Measurements from ENCODE around the gene CDH4. TPM values are rescaled to one million over a fixed set of nuclear protein-coding genes. Genes with fewer than 3 reads are reported as not detected.

CDH4 gene
- total and polyA plus RNA-seq, 2 donors (not counting 1 experiment from before 2014, with no cell fraction given) = not detected

DNA sequence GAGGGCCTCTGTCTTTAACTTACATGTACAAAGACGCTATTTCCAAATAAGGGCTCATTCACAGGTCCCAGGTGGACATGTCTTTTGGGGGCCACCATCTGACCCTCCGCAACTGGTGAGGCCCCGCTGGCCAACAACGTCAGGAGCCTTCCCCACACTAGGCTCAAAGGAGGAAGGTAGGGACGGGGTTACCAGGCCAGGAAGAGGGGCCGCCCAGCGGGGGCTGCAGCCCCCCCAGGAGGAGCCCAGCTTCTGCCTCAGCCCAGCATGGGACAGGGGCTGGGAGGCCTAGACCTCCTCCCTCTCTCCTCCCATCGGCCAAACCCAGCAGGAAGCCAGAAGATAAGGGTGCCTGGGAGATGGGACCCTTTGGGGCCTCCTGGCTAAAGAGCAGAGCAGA lies 670.9 kb downstream of the CDH4 start:
- no peak overlapping the region for H3K4me3 ChIP-seq (ENCODE audit: control extremely low read depth in 1 of 5, extremely low read depth in 1 of 5, insufficient read depth in 1 of 5, low read depth in 2 of 5, low read length in 4 of 5)
- H4K20me1 ChIP-seq (ENCODE audit: control insufficient read depth, insufficient read depth, low read length, poor library complexity, severe bottlenecking) = no peaks in the 10 kb centered on the region
- H3K4me2 ChIP-seq (replicated peaks; ENCODE audit: low read depth, low read length, poor library complexity, severe bottlenecking) = no peak overlapping the region
- 91% methylated on average over 6 of the region's 8 CpGs for WGBS (ENCODE audit: insufficient coverage)
- no peak for DNase-seq
- Mint-ChIP-seq H3K4me1 (no peaks in the 10 kb centered on the region), H3K27me3 (no peaks in the 10 kb centered on the region), H3K4me3 (no peak overlapping the region), H3K9me3 (ENCODE audit: insufficient read depth) (no peaks in the 10 kb centered on the region), H3K27ac (no peak overlapping the region)
- no peak for ATAC-seq (ENCODE audit: low read depth)
- H2AFZ ChIP-seq (ENCODE audit: insufficient read depth, low read depth, low read length, poor library complexity, severe bottlenecking) = no peak overlapping the region
- H3K27ac ChIP-seq (ENCODE audit: low read length in 2 of 2) = no peak overlapping the region
- CTCF ChIA-PET = no interaction called here
- H3K36me3 ChIP-seq (replicated peaks in 1 of 2; ENCODE audit: control extremely low read depth in 1 of 2, control insufficient read depth in 1 of 2, extremely low read depth in 1 of 2, insufficient read depth in 2 of 2, low read length in 1 of 2) = no peaks in the 10 kb centered on the region
- POLR2A ChIA-PET = no interaction called here
- intact Hi-C loops (cut with micrococcal nuclease) = no loop called here
- H3K79me2 ChIP-seq (ENCODE audit: control insufficient read depth, insufficient read depth, low read length) = no peaks in the 10 kb centered on the region
- peaks cover 0 to 3% (median 0%) of the 10 kb centered on the region in 4 experiments for H3K27me3 ChIP-seq (replicated peaks in 1 of 4; ENCODE audit: control extremely low read depth in 1 of 4, control insufficient read depth in 3 of 4, insufficient read depth in 4 of 4, low read length in 3 of 4)
- H3K9me3 ChIP-seq (ENCODE audit: control extremely low read depth in 1 of 3, control insufficient read depth in 2 of 3, insufficient read depth in 1 of 3, low read length in 2 of 3) = peaks cover 0 to 41% (median 0%) of the 10 kb centered on the region in 3 donors
- no peaks in the 10 kb centered on the region for H3K4me1 ChIP-seq (ENCODE audit: control insufficient read depth in 2 of 2, insufficient read depth in 2 of 2, low read length in 2 of 2)
- no peak for TF ChIP-seq EZH2 (IDR thresholded peaks at IDR 0.05; ENCODE audit: borderline replicate concordance, insufficient read depth, low read depth, low read length, poor library complexity, severe bottlenecking)
- TF ChIP-seq, protein P1, sequence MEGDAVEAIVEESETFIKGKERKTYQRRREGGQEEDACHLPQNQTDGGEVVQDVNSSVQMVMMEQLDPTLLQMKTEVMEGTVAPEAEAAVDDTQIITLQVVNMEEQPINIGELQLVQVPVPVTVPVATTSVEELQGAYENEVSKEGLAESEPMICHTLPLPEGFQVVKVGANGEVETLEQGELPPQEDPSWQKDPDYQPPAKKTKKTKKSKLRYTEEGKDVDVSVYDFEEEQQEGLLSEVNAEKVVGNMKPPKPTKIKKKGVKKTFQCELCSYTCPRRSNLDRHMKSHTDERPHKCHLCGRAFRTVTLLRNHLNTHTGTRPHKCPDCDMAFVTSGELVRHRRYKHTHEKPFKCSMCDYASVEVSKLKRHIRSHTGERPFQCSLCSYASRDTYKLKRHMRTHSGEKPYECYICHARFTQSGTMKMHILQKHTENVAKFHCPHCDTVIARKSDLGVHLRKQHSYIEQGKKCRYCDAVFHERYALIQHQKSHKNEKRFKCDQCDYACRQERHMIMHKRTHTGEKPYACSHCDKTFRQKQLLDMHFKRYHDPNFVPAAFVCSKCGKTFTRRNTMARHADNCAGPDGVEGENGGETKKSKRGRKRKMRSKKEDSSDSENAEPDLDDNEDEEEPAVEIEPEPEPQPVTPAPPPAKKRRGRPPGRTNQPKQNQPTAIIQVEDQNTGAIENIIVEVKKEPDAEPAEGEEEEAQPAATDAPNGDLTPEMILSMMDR (IDR thresholded peaks at IDR 0.05) = no peak
- no peak overlapping the region for H3K9ac ChIP-seq (ENCODE audit: low read length)

DNA sequence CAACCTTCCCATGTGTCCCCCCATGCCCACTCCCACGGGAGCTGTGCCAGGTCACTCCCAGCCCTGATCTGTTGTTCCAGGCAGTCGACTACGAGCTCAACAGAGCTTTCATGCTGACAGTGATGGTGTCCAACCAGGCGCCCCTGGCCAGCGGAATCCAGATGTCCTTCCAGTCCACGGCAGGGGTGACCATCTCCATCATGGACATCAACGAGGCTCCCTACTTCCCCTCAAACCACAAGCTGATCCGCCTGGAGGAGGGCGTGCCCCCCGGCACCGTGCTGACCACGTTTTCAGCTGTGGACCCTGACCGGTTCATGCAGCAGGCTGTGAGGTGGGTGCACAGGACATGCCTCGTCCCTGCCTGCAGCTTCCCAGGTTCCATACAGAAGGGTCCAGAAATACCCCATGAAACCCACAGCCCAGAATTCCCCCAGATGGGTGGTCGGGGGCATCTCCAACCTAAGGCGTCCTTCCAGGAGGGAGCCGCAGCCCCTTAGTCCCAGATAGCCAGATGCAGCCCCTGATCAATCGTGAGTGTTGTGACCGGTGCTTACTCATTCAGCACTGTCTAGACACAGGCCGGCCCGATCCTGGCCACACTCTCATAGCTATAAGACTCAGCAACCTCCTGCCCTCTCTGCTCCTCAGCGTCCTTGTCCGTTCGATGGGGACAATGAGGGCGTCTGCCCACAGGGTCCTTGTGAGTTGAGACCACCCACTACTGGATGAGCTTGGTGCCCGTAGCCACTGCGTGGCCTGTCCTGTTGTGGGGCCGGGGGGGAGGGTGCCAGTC lies 671.5 kb downstream of the CDH4 start:
- DNase-seq (no peak), ATAC-seq (ENCODE audit: low read depth) (no peak)
- H2AFZ ChIP-seq (ENCODE audit: insufficient read depth, low read depth, low read length, poor library complexity, severe bottlenecking) = no peak overlapping the region
- H3K79me2 ChIP-seq (ENCODE audit: control insufficient read depth, insufficient read depth, low read length) = no peaks in the 10 kb centered on the region
- Mint-ChIP-seq H3K27ac (no peak overlapping the region), H3K9me3 (ENCODE audit: insufficient read depth) (no peaks in the 10 kb centered on the region), H3K27me3 (no peaks in the 10 kb centered on the region), H3K4me1 (no peaks in the 10 kb centered on the region), H3K4me3 (no peak overlapping the region)
- TF ChIP-seq, protein P1 (IDR thresholded peaks at IDR 0.05) = no peak
- TF ChIP-seq EZH2 (IDR thresholded peaks at IDR 0.05; ENCODE audit: borderline replicate concordance, insufficient read depth, low read depth, low read length, poor library complexity, severe bottlenecking) = no peak
- H3K9me3 ChIP-seq (ENCODE audit: control extremely low read depth in 1 of 3, control insufficient read depth in 2 of 3, insufficient read depth in 1 of 3, low read length in 2 of 3) = peaks cover 0 to 39% (median 0%) of the 10 kb centered on the region in 3 donors
- no peak overlapping the region for H3K4me2 ChIP-seq (replicated peaks; ENCODE audit: low read depth, low read length, poor library complexity, severe bottlenecking)
- 88% methylated on average over 24 of the region's 28 CpGs for WGBS (ENCODE audit: insufficient coverage)
- H3K9ac ChIP-seq (ENCODE audit: low read length) = no peak overlapping the region
- H3K4me3 ChIP-seq (ENCODE audit: control extremely low read depth in 1 of 5, extremely low read depth in 1 of 5, insufficient read depth in 1 of 5, low read depth in 2 of 5, low read length in 4 of 5) = no peak overlapping the region
- no peaks in the 10 kb centered on the region for H4K20me1 ChIP-seq (ENCODE audit: control insufficient read depth, insufficient read depth, low read length, poor library complexity, severe bottlenecking)
- ChIA-PET POLR2A (interaction anchor here (0.6 kb wide), 1 partner anchor 321 kb away, joined by 4 read pairs; no protein-coding TSS in a partner anchor), CTCF (no interaction called here)
- peaks cover 0 to 3% (median 0%) of the 10 kb centered on the region in 4 experiments for H3K27me3 ChIP-seq (replicated peaks in 1 of 4; ENCODE audit: control extremely low read depth in 1 of 4, control insufficient read depth in 3 of 4, insufficient read depth in 4 of 4, low read length in 3 of 4)
- no peaks in the 10 kb centered on the region for H3K4me1 ChIP-seq (ENCODE audit: control insufficient read depth in 2 of 2, insufficient read depth in 2 of 2, low read length in 2 of 2)
- intact Hi-C loops (cut with micrococcal nuclease) = no loop called here
- H3K27ac ChIP-seq (ENCODE audit: low read length in 2 of 2) = no peak overlapping the region
- no peaks in the 10 kb centered on the region for H3K36me3 ChIP-seq (replicated peaks in 1 of 2; ENCODE audit: control extremely low read depth in 1 of 2, control insufficient read depth in 1 of 2, extremely low read depth in 1 of 2, insufficient read depth in 2 of 2, low read length in 1 of 2)

Data from B cell (primary cell).